ENCODE measurements around the gene BRMS1.

BRMS1 gene

GRCh38 chr11:66338276-66339161 lies 6.4 kb downstream of the BRMS1 start:
- H4K20me1 ChIP-seq (ENCODE audit: insufficient read depth), result no peaks in the 10 kb centered on the region
- no peaks in the 10 kb centered on the region; the same call in 1 of the 2 replicates for H3K36me3 ChIP-seq (ENCODE audit: insufficient read depth)
- H2AFZ ChIP-seq (ENCODE audit: low read depth), result no peak overlapping the region
- no peak overlapping the region for H3K4me2 ChIP-seq
- peaks cover 8% of the 10 kb centered on the region for H3K4me1 ChIP-seq (ENCODE audit: low read depth, poor library complexity, severe bottlenecking)
- no peak overlapping the region for H3K27ac ChIP-seq
- TF ChIP-seq CTCF (conservative IDR thresholded peaks at IDR 0.05; ENCODE audit: low read depth, low read length), result no peak
- peaks cover 6% of the 10 kb centered on the region; the same call in 1 of the 2 replicates for H3K79me2 ChIP-seq (ENCODE audit: insufficient read depth, low read depth)
- no peak overlapping the region for H3K9ac ChIP-seq
- H3K27me3 ChIP-seq (ENCODE audit: insufficient read depth, low read depth), result peaks cover 5% of the 10 kb centered on the region; the same call in 1 of the 2 replicates
- H3K4me3 ChIP-seq (IDR thresholded peaks at IDR 0.05; ENCODE audit: insufficient read depth, low read depth, low read length), result no peak overlapping the region

- H3K36me3 ChIP-seq (ENCODE audit: insufficient read depth), result no peaks in the 10 kb centered on the region
- H2AFZ ChIP-seq (ENCODE audit: low read depth), result no peak overlapping the region
- peaks cover 14% of the 10 kb centered on the region; the same call in 1 of the 2 replicates for H3K27me3 ChIP-seq (ENCODE audit: insufficient read depth, low read depth)
- no peaks in the 10 kb centered on the region for H4K20me1 ChIP-seq (ENCODE audit: insufficient read depth)
- H3K9ac ChIP-seq, result no peak overlapping the region
- H3K4me3 ChIP-seq (IDR thresholded peaks at IDR 0.05; ENCODE audit: insufficient read depth, low read depth, low read length), result no peak overlapping the region
- no peaks in the 10 kb centered on the region for H3K79me2 ChIP-seq (ENCODE audit: insufficient read depth, low read depth)
- no peak overlapping the region for H3K4me2 ChIP-seq
- H3K4me1 ChIP-seq (ENCODE audit: low read depth, poor library complexity, severe bottlenecking), result peaks cover 6% of the 10 kb centered on the region
- no peak overlapping the region for H3K27ac ChIP-seq
- TF ChIP-seq CTCF (conservative IDR thresholded peaks at IDR 0.05; ENCODE audit: low read depth, low read length), result no peak
These were observed 7.6 kb downstream of the BRMS1 start for GRCh38 chr11:66337103-66337899.

DNA sequence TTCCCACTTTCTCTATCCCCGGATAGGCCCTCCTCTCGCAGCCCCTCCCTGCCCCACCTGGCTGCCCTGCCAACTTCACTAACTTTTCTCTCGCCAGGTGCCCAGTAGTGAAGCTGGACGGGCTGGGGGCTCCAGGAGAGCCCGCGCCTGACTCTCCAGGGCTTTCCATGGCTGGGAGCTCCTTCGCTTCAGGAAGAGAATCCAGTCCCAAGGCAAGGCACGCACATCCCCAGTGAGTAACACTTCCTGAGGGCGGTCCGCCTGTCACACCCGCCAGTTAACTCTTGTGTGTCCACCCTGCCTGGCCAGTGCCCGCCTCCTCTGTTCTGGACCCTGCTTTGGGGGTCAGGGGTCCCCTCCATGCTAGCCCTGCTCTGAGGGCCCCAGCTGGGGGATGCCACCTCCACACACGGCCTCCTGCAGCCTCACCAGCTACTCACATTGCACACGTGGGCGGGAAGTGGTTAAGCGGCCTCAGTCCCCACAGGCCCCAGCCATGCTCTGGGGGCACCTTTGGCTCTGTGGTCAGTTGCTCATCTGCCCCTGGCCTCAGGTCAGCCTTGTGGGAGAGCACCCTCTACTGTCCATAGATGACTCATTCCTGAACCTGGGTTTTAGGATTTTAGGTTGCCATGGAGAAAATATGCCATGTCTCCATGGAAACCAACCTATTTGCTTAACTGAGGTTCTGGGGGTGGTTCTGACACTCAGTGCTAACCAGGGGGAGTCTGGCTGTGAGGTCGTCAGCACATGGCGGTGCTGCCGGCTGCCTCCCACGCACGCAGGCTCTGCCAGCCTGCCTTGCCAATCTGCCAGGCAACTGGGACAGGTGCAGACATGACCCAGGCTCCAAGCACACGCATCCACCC lies 8.4 kb downstream of the BRMS1 start, which contains the start of gene RIN1:
Gene RIN1 (minus strand): TSS at position 201 of the 869 bp plus-strand sequence. CDS start 32 bp downstream, at position 169.
- no peaks in the 10 kb centered on the region for H3K79me2 ChIP-seq (ENCODE audit: insufficient read depth, low read depth)
- no peaks in the 10 kb centered on the region for H3K36me3 ChIP-seq (ENCODE audit: insufficient read depth)
- no peak within 1 kb of the TSS for H3K9ac ChIP-seq
- peaks cover 22% of the 10 kb centered on the region; the same call in 1 of the 2 replicates for H3K27me3 ChIP-seq (ENCODE audit: insufficient read depth, low read depth)
- H4K20me1 ChIP-seq (ENCODE audit: insufficient read depth), result no peaks in the 10 kb centered on the region
- H2AFZ ChIP-seq (ENCODE audit: low read depth), result no peak within 1 kb of the TSS
- no peak within 1 kb of the TSS for H3K4me2 ChIP-seq
- TF ChIP-seq CTCF (conservative IDR thresholded peaks at IDR 0.05; ENCODE audit: low read depth, low read length), result no peak
- H3K27ac ChIP-seq, result no peak within 1 kb of the TSS
- no peak within 1 kb of the TSS for H3K4me3 ChIP-seq (IDR thresholded peaks at IDR 0.05; ENCODE audit: insufficient read depth, low read depth, low read length)
- H3K4me1 ChIP-seq (ENCODE audit: low read depth, poor library complexity, severe bottlenecking), result peaks cover 6% of the 10 kb centered on the region
